ENCODE results near the gene KCNMB2.

DNA sequence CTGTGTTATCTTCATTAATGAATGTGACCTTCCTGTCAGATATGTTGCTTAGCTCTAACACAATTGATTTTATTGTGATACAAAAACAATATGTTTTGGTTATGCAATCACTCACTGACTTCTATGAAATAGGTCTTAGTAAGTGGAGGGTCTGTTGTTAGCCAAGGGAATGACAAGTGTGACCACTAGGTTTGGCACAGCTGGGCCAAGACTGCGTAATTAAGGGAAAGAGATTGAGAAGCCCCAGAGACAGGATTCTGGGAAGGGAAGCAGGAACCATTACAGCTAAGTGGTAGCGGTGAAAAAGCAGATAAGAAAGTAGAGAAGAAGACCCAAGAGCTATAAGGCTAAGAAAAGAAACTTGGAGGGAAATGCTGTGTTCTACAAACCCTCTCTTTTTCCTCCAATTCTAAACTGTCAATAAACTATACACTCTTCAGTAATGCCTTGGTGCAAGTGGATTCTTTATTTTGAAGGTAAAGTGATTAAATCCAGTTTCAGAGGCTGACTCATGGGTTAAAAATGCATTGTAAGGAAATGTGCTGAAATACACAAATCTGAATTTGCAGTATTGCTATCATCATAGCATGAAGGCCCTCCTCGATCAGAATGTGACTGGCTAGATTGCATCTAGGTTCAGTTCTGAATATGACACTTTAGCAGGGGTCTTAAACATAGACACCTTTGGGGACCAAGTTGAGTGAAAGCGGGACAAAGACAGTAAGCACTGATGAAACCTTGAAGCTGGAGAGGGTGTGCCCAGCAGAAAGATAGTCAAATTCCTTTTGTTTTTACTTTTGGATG, 26.1 kb downstream of the KCNMB2 start:
- TF ChIP-seq, protein P1, sequence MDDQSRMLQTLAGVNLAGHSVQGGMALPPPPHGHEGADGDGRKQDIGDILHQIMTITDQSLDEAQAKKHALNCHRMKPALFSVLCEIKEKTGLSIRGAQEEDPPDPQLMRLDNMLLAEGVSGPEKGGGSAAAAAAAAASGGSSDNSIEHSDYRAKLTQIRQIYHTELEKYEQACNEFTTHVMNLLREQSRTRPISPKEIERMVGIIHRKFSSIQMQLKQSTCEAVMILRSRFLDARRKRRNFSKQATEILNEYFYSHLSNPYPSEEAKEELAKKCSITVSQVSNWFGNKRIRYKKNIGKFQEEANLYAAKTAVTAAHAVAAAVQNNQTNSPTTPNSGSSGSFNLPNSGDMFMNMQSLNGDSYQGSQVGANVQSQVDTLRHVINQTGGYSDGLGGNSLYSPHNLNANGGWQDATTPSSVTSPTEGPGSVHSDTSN (IDR thresholded peaks at IDR 0.05), result no peak
- no peak for TF ChIP-seq JUNB (IDR thresholded peaks at IDR 0.05)
- TF ChIP-seq HOXA7 (CRISPR knock-in tag; IDR thresholded peaks at IDR 0.05), result no peak

Data from A549 (cell line).